Fibroblast of lung (primary cell): Measurements from ENCODE around the gene LPP. TPM values are rescaled to one million over a fixed set of nuclear protein-coding genes. Genes with fewer than 3 reads are reported as not detected.
A peak's percentile ranks its signal among the peaks of the same experiment; 100 is the strongest.

Source experiments
- DNase-seq, 2 donors: peaks; one replicate each; pipeline versions ENCODE4 v3.0.0 to v3.0.0-alpha.2; 2010; ENCODE audit warnings: low read depth in 2 of 2
- H2AFZ ChIP-seq: 2 replicates; pipeline ENCODE4 v1.5.1; 2012; ENCODE audit warnings: low read length, control low read depth, inconsistent platforms
- H3K27ac ChIP-seq: 2 replicates; pipeline ENCODE4 v1.5.1; 2011; ENCODE audit warnings: low read length, control low read depth; ENCODE audit not compliant: insufficient read depth
- H3K27me3 ChIP-seq: 2 replicates; pipeline ENCODE4 v1.5.1; 2011; ENCODE audit warnings: mild to moderate bottlenecking, low read length; ENCODE audit not compliant: control insufficient read depth, insufficient read depth
- H3K36me3 ChIP-seq: 2 replicates; pipeline ENCODE4 v1.5.1; 2011; ENCODE audit warnings: low read length; ENCODE audit not compliant: control insufficient read depth, insufficient read depth
- H3K4me1 ChIP-seq: 2 replicates; pipeline ENCODE4 v1.5.1; 2011; ENCODE audit warnings: low read length; ENCODE audit not compliant: control insufficient read depth, insufficient read depth; ENCODE audit errors: extremely low read depth
- H3K4me2 ChIP-seq: 2 replicates; pipeline ENCODE4 v1.5.1; 2011; ENCODE audit warnings: low read length, control low read depth; ENCODE audit not compliant: insufficient read depth; ENCODE audit errors: extremely low read depth
- H3K4me3 ChIP-seq, 4 experiments: fragments of 200-600 bp in 1 of 4; sonication (generic) in 1 of 4; replicated peaks in 1 of 4; 2 replicates each; pipeline ENCODE4 v1.5.1; 2011 to 2016; ENCODE audit warnings: low read length in 4 of 4, low read depth in 3 of 4, mild to moderate bottlenecking in 3 of 4, control low read depth in 2 of 4, inconsistent platforms in 1 of 4, mixed read lengths in 1 of 4; ENCODE audit not compliant: insufficient read depth in 1 of 4; ENCODE audit errors: control extremely low read depth in 1 of 4
- H3K79me2 ChIP-seq: 2 replicates; pipeline ENCODE4 v1.5.1; 2012; ENCODE audit warnings: mild to moderate bottlenecking, low read length, inconsistent platforms; ENCODE audit not compliant: control insufficient read depth, insufficient read depth
- H3K9ac ChIP-seq: 2 replicates; pipeline ENCODE4 v1.5.1; 2011; ENCODE audit warnings: mild to moderate bottlenecking, low read length, control low read depth; ENCODE audit not compliant: insufficient read depth
- H3K9me3 ChIP-seq: 2 replicates; pipeline ENCODE4 v1.5.1; 2012; ENCODE audit warnings: low read depth, low read length; ENCODE audit not compliant: control insufficient read depth, insufficient read depth
- H4K20me1 ChIP-seq: 2 replicates; pipeline ENCODE4 v1.5.1; 2011; ENCODE audit warnings: low read length; ENCODE audit not compliant: control insufficient read depth, insufficient read depth; ENCODE audit errors: extremely low read depth
- EZH2 ChIP-seq: IDR thresholded peaks from 2 replicates; pipeline ENCODE4 v1.5.1; 2012; ENCODE audit warnings: low read length, control low read depth, mild to moderate bottlenecking; ENCODE audit errors: missing control alignments
- polyA plus RNA-seq, 2 donors: library from polyadenylated mRNA; depleted of rRNA in 1 of 2; stranded (reverse) in 1 of 2; unstranded in 1 of 2; fragments of >200 nt; gene quantifications; 2 replicates each; pipeline ENCODE4 v1.2.1, GENCODE V29; 2011 to 2012; ENCODE audit warnings: missing spikeins in 1 of 2
- total RNA-seq: library from RNA; depleted of rRNA; stranded (reverse); fragments of >200 nt; gene quantifications from 2 replicates; pipeline ENCODE4 v1.2.1, GENCODE V29; 2014
- TF ChIP-seq, protein P1 (sequence below), 2 donors: IDR thresholded peaks in 1 of 2; conservative IDR thresholded peaks in 1 of 2; 1 replicate in 1 of 2; 2 replicates in 1 of 2; pipeline ENCODE4 v1.5.1; 2011 to 2012; ENCODE audit warnings: low read length in 2 of 2, control low read depth in 1 of 2, inconsistent platforms in 1 of 2, low read depth in 1 of 2, mild to moderate bottlenecking in 1 of 2

The LPP gene
- total and polyA plus RNA-seq, 2 donors (not counting 1 experiment from before 2014, with no cell fraction given), result 69.0 to 124 TPM

DNA sequence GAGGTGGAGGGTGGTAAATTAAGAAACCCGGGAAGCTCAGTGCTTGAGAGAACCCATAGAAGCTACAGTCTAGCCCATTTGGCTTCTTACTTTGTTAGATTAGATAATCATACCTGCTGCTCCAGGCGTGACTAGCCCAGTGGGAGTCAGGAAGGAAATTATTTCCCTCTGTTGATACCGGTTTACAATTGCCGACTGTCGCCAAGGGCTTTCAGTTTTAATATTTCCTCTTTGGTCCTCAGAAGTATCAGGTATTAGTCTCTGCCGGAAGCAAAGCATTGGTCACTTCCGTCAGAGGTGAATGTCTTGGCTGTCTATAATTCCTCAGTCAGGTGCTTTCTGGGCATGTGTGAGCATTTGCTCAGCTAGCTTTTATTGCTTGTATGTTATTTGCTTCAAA is 75.2 kb downstream of the LPP start:
- Histone ChIP-seq H3K4me3 (no peak overlapping the region), H3K27me3 (no peaks in the 10 kb centered on the region), H3K27ac (no peak overlapping the region), H2AFZ (no peak overlapping the region), H3K79me2 (peaks cover 69% of the 10 kb centered on the region), H3K36me3 (peaks cover 3% of the 10 kb centered on the region), H3K9me3 (no peaks in the 10 kb centered on the region), H3K4me1 (peaks cover 10% of the 10 kb centered on the region), H3K4me2 (no peak overlapping the region), H4K20me1 (no peaks in the 10 kb centered on the region), H3K9ac (no peak overlapping the region)
- TF ChIP-seq, protein P1, sequence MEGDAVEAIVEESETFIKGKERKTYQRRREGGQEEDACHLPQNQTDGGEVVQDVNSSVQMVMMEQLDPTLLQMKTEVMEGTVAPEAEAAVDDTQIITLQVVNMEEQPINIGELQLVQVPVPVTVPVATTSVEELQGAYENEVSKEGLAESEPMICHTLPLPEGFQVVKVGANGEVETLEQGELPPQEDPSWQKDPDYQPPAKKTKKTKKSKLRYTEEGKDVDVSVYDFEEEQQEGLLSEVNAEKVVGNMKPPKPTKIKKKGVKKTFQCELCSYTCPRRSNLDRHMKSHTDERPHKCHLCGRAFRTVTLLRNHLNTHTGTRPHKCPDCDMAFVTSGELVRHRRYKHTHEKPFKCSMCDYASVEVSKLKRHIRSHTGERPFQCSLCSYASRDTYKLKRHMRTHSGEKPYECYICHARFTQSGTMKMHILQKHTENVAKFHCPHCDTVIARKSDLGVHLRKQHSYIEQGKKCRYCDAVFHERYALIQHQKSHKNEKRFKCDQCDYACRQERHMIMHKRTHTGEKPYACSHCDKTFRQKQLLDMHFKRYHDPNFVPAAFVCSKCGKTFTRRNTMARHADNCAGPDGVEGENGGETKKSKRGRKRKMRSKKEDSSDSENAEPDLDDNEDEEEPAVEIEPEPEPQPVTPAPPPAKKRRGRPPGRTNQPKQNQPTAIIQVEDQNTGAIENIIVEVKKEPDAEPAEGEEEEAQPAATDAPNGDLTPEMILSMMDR (conservative IDR thresholded peaks at IDR 0.05 in 1 of 2, IDR thresholded peaks at IDR 0.05 in 1 of 2; ENCODE audit: low read depth in 1 of 2, low read length in 2 of 2), result no peak
- TF ChIP-seq EZH2, result no peak
- DNase-seq, result no peak

DNA sequence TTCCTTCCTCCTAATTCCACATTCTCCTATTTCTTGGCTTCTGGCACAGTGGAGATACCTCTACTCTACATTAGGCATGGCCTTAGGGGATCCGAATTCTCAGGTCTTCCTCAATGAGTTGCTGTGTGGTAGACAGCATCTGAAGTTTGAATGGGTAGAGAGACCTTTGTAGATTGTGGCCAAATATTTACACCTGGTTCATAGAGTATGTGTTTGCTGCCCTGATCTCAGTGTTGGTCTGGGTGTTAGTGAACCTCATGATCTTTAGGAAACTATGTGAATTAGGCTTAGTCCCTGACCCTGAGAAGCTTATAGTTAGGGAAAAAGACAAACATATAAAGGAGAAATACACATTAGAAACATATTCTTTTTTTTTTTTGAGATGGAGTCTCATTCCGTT is 75.8 kb downstream of the LPP start:
- Histone ChIP-seq H3K9me3 (no peaks in the 10 kb centered on the region), H4K20me1 (no peaks in the 10 kb centered on the region), H3K4me3 (no peak overlapping the region), H3K27ac (no peak overlapping the region), H3K4me2 (no peak overlapping the region), H3K9ac (no peak overlapping the region), H3K79me2 (peaks cover 68% of the 10 kb centered on the region), H3K27me3 (no peaks in the 10 kb centered on the region), H3K36me3 (peaks cover 3% of the 10 kb centered on the region), H3K4me1 (peaks cover 13% of the 10 kb centered on the region), H2AFZ (no peak overlapping the region)
- TF ChIP-seq EZH2, result no peak
- TF ChIP-seq, protein P1 (conservative IDR thresholded peaks at IDR 0.05 in 1 of 2, IDR thresholded peaks at IDR 0.05 in 1 of 2; ENCODE audit: low read depth in 1 of 2, low read length in 2 of 2), result no peak
- DNase-seq, result no peak

DNA sequence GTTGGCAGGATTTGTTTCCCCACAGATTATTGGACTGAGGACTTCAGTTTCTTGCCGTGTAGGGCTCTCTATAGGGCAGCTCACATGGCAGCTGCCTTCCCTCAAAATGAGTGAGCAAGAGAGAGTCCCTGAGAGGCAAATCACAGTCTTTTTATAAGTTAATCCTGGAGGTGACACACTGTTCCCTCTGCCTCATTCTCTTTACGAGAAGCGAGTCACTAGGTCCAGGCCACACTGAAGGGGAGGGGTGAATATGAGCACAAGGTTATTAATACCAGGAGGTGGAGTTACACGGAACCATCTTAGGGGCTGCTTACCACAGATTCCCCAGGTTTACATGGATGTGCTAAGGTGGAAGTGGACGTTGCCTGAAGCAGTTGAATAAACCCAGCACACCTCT is 77.0 kb downstream of the LPP start:
- Histone ChIP-seq H3K79me2 (peaks cover 70% of the 10 kb centered on the region), H3K9ac (no peak overlapping the region), H3K27ac (no peak overlapping the region), H3K36me3 (peaks cover 3% of the 10 kb centered on the region), H3K4me1 (peaks cover 15% of the 10 kb centered on the region), H3K4me2 (no peak overlapping the region), H4K20me1 (no peaks in the 10 kb centered on the region), H3K9me3 (no peaks in the 10 kb centered on the region), H2AFZ (no peak overlapping the region), H3K4me3 (no peak overlapping the region), H3K27me3 (no peaks in the 10 kb centered on the region)
- DNase-seq, result peak in 1 of 2 donors; percentile 60
- TF ChIP-seq, protein P1 (conservative IDR thresholded peaks at IDR 0.05 in 1 of 2, IDR thresholded peaks at IDR 0.05 in 1 of 2; ENCODE audit: low read depth in 1 of 2, low read length in 2 of 2), result no peak
- TF ChIP-seq EZH2, result no peak
